Neutrophil (primary cell): ENCODE data around the gene OSBPL3.

Source experiments
- H3K27ac ChIP-seq: fragments of 200-600 bp; sonication (generic); 2 replicates; pipeline ENCODE4 v1.5.1; 2016; ENCODE audit warnings: mild to moderate bottlenecking, moderate library complexity
- H3K27me3 ChIP-seq: fragments of 200-600 bp; sonication (generic); 2 replicates; pipeline ENCODE4 v1.6.0; 2016; ENCODE audit warnings: mild to moderate bottlenecking
- H3K36me3 ChIP-seq: fragments of 200-600 bp; sonication (generic); 2 replicates; pipeline ENCODE4 v1.5.1; 2017
- H3K4me1 ChIP-seq, 2 experiments: fragments of 200-600 bp in 1 of 2; sonication (generic) in 1 of 2; 1 replicate in 1 of 2; 2 replicates in 1 of 2; pipeline versions ENCODE4 v1.5.1 to v1.6.1; 2013 to 2016; ENCODE audit warnings: low read depth in 1 of 2, low read length in 1 of 2, mild to moderate bottlenecking in 1 of 2, moderate library complexity in 1 of 2; ENCODE audit not compliant: control insufficient read depth in 1 of 2, insufficient read depth in 1 of 2
- H3K4me3 ChIP-seq, 2 experiments: fragments of 200-600 bp in 1 of 2; sonication (generic) in 1 of 2; 1 replicate in 1 of 2; 2 replicates in 1 of 2; pipeline ENCODE4 v1.5.1; 2013 to 2016; ENCODE audit warnings: low read depth in 1 of 2, low read length in 1 of 2, mild to moderate bottlenecking in 1 of 2, moderate library complexity in 1 of 2
- H3K9me3 ChIP-seq: fragments of 200-600 bp; sonication (generic); 2 replicates; pipeline ENCODE4 v1.5.1; 2016
- CTCF ChIP-seq: fragments of 200-600 bp; sonication (generic); IDR thresholded peaks from 2 replicates; pipeline ENCODE4 v1.5.1; 2016; ENCODE audit warnings: antibody characterized with exemption

Gene OSBPL3

DNA sequence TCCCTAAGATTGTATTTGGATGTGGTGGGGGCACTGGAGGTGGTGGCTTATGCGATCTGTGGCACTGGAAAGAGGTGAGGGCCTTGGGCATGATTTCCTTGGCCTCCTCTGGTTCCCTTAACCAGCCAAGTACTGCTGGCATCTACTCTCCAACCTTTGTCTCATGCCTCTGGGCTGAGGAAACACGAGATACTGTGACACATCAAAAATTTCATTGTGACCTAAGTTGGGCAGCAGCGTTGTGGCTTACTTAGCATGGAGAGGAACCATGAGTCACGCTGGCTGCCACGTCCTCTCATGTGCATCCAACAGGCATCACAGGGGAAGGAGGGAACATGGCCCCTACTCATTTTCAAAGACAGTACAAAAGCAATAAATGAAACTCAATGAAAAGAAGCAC lies 193.0 kb downstream of the OSBPL3 start:
- H3K36me3 ChIP-seq, result no peaks in the 10 kb centered on the region
- TF ChIP-seq CTCF, result no peak
- no peak overlapping the region for H3K4me3 ChIP-seq
- no peak overlapping the region for H3K27ac ChIP-seq
- no peaks in the 10 kb centered on the region for H3K4me1 ChIP-seq
- H3K27me3 ChIP-seq, result no peaks in the 10 kb centered on the region
- no peaks in the 10 kb centered on the region for H3K9me3 ChIP-seq

DNA sequence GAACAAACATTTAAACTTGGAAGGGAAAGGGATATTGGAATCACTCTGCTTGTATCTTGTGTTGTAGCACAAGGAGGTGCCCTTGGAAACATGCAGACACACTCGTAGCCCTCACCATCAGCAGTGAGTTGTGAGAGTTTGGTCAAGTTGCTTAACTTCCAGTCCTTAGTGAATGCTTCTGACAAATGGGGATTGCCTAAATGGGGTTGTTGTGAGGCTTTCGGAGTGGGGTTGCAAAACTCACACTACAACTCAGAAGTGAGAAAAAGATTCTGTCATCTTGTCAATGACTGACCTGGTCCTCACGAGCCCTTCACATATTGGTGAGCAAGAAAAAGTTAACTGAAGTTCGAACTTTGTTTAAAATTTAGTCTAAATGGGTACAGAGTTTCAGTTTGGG lies 193.7 kb downstream of the OSBPL3 start:
- no peaks in the 10 kb centered on the region for H3K36me3 ChIP-seq
- no peaks in the 10 kb centered on the region for H3K4me1 ChIP-seq
- H3K27me3 ChIP-seq, result no peaks in the 10 kb centered on the region
- no peak for TF ChIP-seq CTCF
- no peaks in the 10 kb centered on the region for H3K9me3 ChIP-seq
- H3K4me3 ChIP-seq, result no peak overlapping the region
- no peak overlapping the region for H3K27ac ChIP-seq

- H3K27ac ChIP-seq, result no peak overlapping the region
- no peak for TF ChIP-seq CTCF
- H3K4me1 ChIP-seq, result peaks cover 0 to 5% of the 10 kb centered on the region in 2 experiments
Measured at GRCh38 chr7:24784277-24784676, 195.7 kb downstream of the OSBPL3 start.

DNA sequence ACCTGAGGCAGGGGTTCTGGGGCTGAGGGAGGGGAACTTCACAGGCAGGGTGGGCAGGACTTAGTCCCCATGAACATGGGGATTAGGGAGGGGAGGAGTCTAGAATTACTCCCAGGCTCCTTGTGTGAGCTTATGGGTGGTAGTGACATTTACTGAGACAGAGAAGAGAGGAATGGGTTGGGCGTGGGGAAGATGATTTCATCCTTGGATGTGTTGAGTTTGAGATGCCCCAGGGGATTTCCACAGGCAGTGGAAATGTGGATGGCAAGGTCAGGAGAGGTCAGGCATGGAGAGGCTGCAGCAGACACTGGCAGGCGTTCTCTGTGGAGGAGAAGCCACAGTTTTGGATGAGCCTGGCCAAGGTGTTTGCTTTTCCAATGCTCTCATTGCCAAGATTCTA lies 196.3 kb downstream of the OSBPL3 start:
- Histone ChIP-seq H3K27ac (no peak overlapping the region), H3K4me3 (no peak overlapping the region), H3K27me3 (no peaks in the 10 kb centered on the region), H3K36me3 (no peaks in the 10 kb centered on the region), H3K9me3 (no peaks in the 10 kb centered on the region), H3K4me1 (peaks cover 0 to 5% of the 10 kb centered on the region in 2 experiments)
- no peak for TF ChIP-seq CTCF

More at GRCh38 chr7:24784277-24784676, 195.7 kb downstream of the OSBPL3 start:
- no peak overlapping the region for H3K4me3 ChIP-seq
- no peaks in the 10 kb centered on the region for H3K36me3 ChIP-seq
- H3K9me3 ChIP-seq, result no peaks in the 10 kb centered on the region
- no peaks in the 10 kb centered on the region for H3K27me3 ChIP-seq

GRCh38 chr7:24781106-24781505 lies 198.9 kb downstream of the OSBPL3 start:
- H3K27me3 ChIP-seq, result no peaks in the 10 kb centered on the region
- H3K9me3 ChIP-seq, result no peaks in the 10 kb centered on the region
- H3K4me1 ChIP-seq, result peaks cover 0 to 5% of the 10 kb centered on the region in 2 experiments
- no peaks in the 10 kb centered on the region for H3K36me3 ChIP-seq
- no peak overlapping the region for H3K4me3 ChIP-seq
- TF ChIP-seq CTCF, result no peak
- no peak overlapping the region for H3K27ac ChIP-seq

- Histone ChIP-seq H3K27me3 (no peaks in the 10 kb centered on the region), H3K27ac (no peak overlapping the region), H3K9me3 (no peaks in the 10 kb centered on the region), H3K36me3 (no peaks in the 10 kb centered on the region), H3K4me1 (peaks cover 0 to 5% of the 10 kb centered on the region in 2 experiments), H3K4me3 (no peak overlapping the region)
- no peak for TF ChIP-seq CTCF
Measured at GRCh38 chr7:24779283-24779655, 200.7 kb downstream of the OSBPL3 start.
